ENCODE results near the gene NDUFAF3. TPM values are rescaled to one million over a fixed set of nuclear protein-coding genes. Genes with fewer than 3 reads are reported as not detected.

NDUFAF3 gene
- total RNA-seq, 4 donors from 2014 or later = 8.8 to 96.6 (median 30.3) TPM

DNA sequence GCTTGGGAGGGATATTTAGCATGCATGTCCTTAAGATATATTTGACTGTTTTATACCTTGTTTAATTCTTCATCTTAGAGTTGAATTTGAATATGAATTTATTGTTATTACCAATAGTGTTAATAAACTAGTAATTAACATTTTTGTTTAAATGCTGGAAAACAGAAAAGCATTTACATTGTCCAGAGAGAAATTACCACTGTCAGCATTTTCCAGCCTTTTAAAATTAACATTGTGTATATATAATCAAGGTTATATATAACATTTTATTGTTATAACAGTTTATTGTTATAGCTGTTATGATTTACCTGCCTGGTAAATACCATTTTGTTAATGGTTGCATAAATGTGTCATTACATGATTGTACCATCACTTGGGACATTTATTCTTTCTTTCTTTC is 39.9 kb upstream of the NDUFAF3 start:
- no peaks in the 10 kb centered on the region for H3K27me3 ChIP-seq
- intact Hi-C loops (cut with DNase I; ENCODE audit: low total_unique reads) = loop anchor here (10.0 kb wide), 1 partner anchor 463 kb away; no protein-coding TSS in a partner anchor
- H3K9me3 ChIP-seq = no peaks in the 10 kb centered on the region
- TF ChIP-seq, protein P1, sequence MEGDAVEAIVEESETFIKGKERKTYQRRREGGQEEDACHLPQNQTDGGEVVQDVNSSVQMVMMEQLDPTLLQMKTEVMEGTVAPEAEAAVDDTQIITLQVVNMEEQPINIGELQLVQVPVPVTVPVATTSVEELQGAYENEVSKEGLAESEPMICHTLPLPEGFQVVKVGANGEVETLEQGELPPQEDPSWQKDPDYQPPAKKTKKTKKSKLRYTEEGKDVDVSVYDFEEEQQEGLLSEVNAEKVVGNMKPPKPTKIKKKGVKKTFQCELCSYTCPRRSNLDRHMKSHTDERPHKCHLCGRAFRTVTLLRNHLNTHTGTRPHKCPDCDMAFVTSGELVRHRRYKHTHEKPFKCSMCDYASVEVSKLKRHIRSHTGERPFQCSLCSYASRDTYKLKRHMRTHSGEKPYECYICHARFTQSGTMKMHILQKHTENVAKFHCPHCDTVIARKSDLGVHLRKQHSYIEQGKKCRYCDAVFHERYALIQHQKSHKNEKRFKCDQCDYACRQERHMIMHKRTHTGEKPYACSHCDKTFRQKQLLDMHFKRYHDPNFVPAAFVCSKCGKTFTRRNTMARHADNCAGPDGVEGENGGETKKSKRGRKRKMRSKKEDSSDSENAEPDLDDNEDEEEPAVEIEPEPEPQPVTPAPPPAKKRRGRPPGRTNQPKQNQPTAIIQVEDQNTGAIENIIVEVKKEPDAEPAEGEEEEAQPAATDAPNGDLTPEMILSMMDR (IDR thresholded peaks at IDR 0.05) = no peak
- TF ChIP-seq POLR2A (IDR thresholded peaks at IDR 0.05) = no peak
- no peak overlapping the region for H3K4me3 ChIP-seq
- no peak overlapping the region for H3K27ac ChIP-seq
- no peaks in the 10 kb centered on the region for H3K4me1 ChIP-seq
- DNase-seq = no peak
- no peaks in the 10 kb centered on the region for H3K36me3 ChIP-seq

GRCh38 chr3:48982686-48983085 is 39.2 kb upstream of the NDUFAF3 start:
- no peaks in the 10 kb centered on the region for H3K9me3 ChIP-seq
- H3K36me3 ChIP-seq = no peaks in the 10 kb centered on the region
- DNase-seq = no peak

DNA sequence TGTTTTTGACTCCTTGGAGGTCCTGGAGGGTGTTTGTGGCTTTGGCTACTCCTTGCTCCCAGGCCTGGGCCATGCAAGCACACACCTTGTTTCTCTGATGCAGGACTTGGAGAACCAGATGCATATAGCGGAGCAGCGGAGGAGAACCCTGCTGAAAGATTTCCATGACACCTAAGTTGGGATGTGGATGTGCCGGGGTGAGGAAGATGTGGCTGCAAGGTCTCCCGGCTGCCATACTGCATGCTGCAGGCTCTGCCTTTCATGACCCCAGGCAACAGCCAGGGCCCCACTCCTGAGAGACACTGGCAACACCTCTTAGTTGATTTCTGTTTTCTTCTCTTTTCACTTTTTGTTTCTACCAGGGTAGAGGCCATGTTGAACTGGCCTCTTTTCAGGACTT is 38.8 kb upstream of the NDUFAF3 start:
- intact Hi-C loops (cut with DNase I; ENCODE audit: low total_unique reads) = loop anchor here (10.0 kb wide), 1 partner anchor 462 kb away; no protein-coding TSS in a partner anchor
- no peak for TF ChIP-seq POLR2A (IDR thresholded peaks at IDR 0.05)
- TF ChIP-seq, protein P1 (IDR thresholded peaks at IDR 0.05) = no peak
- DNase-seq = no peak
- Histone ChIP-seq H3K27me3 (no peaks in the 10 kb centered on the region), H3K4me3 (no peak overlapping the region), H3K9me3 (no peaks in the 10 kb centered on the region), H3K36me3 (no peaks in the 10 kb centered on the region), H3K27ac (no peak overlapping the region), H3K4me1 (no peaks in the 10 kb centered on the region)

More at GRCh38 chr3:48982686-48983085, 39.2 kb upstream of the NDUFAF3 start:
- no peak overlapping the region for H3K4me3 ChIP-seq
- H3K4me1 ChIP-seq = no peaks in the 10 kb centered on the region
- TF ChIP-seq, protein P1 (IDR thresholded peaks at IDR 0.05) = no peak
- TF ChIP-seq POLR2A (IDR thresholded peaks at IDR 0.05) = no peak
- H3K27me3 ChIP-seq = no peaks in the 10 kb centered on the region
- intact Hi-C loops (cut with DNase I; ENCODE audit: low total_unique reads) = loop anchor here (10.0 kb wide), 1 partner anchor 462 kb away; no protein-coding TSS in a partner anchor
- no peak overlapping the region for H3K27ac ChIP-seq

- H3K4me3 ChIP-seq = no peak overlapping the region
- H3K9me3 ChIP-seq = no peaks in the 10 kb centered on the region
- H3K27ac ChIP-seq = no peak overlapping the region
- no peaks in the 10 kb centered on the region for H3K27me3 ChIP-seq
- H3K36me3 ChIP-seq = no peaks in the 10 kb centered on the region
- DNase-seq = no peak
- intact Hi-C loops (cut with DNase I; ENCODE audit: low total_unique reads) = loop anchor here (10.0 kb wide), 1 partner anchor 460 kb away; no protein-coding TSS in a partner anchor
- peaks cover 0 to 5% of the 10 kb centered on the region in 2 donors for H3K4me1 ChIP-seq
- no peak for TF ChIP-seq POLR2A (IDR thresholded peaks at IDR 0.05)
- TF ChIP-seq, protein P1 (IDR thresholded peaks at IDR 0.05) = no peak
These were observed 37.3 kb upstream of the NDUFAF3 start for GRCh38 chr3:48984663-48985062.

- intact Hi-C loops (cut with DNase I; ENCODE audit: low total_unique reads) = loop anchor here (10.0 kb wide), 1 partner anchor 459 kb away; no protein-coding TSS in a partner anchor
- DNase-seq = no peak
- Histone ChIP-seq H3K4me1 (peaks cover 0 to 5% of the 10 kb centered on the region in 2 donors), H3K4me3 (no peak overlapping the region), H3K9me3 (no peaks in the 10 kb centered on the region), H3K27ac (no peak overlapping the region), H3K36me3 (no peaks in the 10 kb centered on the region), H3K27me3 (no peaks in the 10 kb centered on the region)
- TF ChIP-seq POLR2A (IDR thresholded peaks at IDR 0.05) = no peak
- TF ChIP-seq, protein P1 (IDR thresholded peaks at IDR 0.05) = no peak
These were observed 36.0 kb upstream of the NDUFAF3 start for GRCh38 chr3:48985831-48986376.
